Activated B cell treated with CpG ODN at 0.5 μM for 24 hours (primary cell): ENCODE measurements around the gene WWC1. TPM values are rescaled to one million over a fixed set of nuclear protein-coding genes. Genes with fewer than 3 reads are reported as not detected.

Experiments used
- ATAC-seq: fragments of 200-7000 bp; cut with Tn5 transposase; one replicate; pipeline ENCODE4 v1.10.0; 2021; ENCODE audit warnings: low read depth, mild to moderate bottlenecking, moderate library complexity
- CTCF ChIA-PET: fragments of 350-600 bp; sonication (Branson Sonifier 250); formaldehyde crosslinking; loops from one replicate; lab custom pipeline; 2021; ENCODE audit warnings: antibody characterized with exemption; lab: Charles Lee
- POLR2A ChIA-PET: fragments of 350-600 bp; sonication (Branson Sonifier 250); formaldehyde crosslinking; loops from one replicate; lab custom pipeline; 2021; ENCODE audit warnings: antibody characterized with exemption; lab: Charles Lee
- DNase-seq: peaks from one replicate; pipeline ENCODE4 v3.0.0; 2022
- H3K27ac Mint-ChIP-seq: one replicate; pipeline ENCODE4 v1.8.0; 2020; ENCODE audit warnings: mixed read lengths
- H3K27me3 Mint-ChIP-seq: one replicate; pipeline ENCODE4 v1.8.0; 2021; ENCODE audit warnings: mixed read lengths
- H3K36me3 Mint-ChIP-seq: one replicate; pipeline ENCODE4 v1.8.0; 2021; ENCODE audit warnings: low read depth, mixed read lengths
- H3K4me1 Mint-ChIP-seq: one replicate; pipeline ENCODE4 v1.8.0; 2021; ENCODE audit warnings: mixed read lengths
- H3K4me3 Mint-ChIP-seq: one replicate; pipeline ENCODE4 v1.8.0; 2020; ENCODE audit warnings: mild to moderate bottlenecking, mixed read lengths
- H3K9me3 Mint-ChIP-seq: one replicate; pipeline ENCODE4 v1.8.0; 2020; ENCODE audit warnings: mixed read lengths
- CTCF ChIP-seq: fragments of 200-600 bp; IDR thresholded peaks from one replicate; pipeline ENCODE4 v1.8.0; 2022; ENCODE audit warnings: antibody characterized with exemption, mild to moderate bottlenecking
- intact Hi-C: fragments of 100-400 bp; cut with micrococcal nuclease; formaldehyde crosslinking; loops from one replicate; pipeline ENCODE4 v1.15.1; 2024
- total RNA-seq: library from RNA; stranded (reverse); gene quantifications from 2 replicates; pipeline ENCODE4 v1.2.3, GENCODE V29; 2022

WWC1 gene
- total RNA-seq, 1 donor from 2014 or later = 2.0 TPM

- POLR2A ChIA-PET = no interaction called here
- H3K27ac Mint-ChIP-seq = no peak overlapping the region
- H3K9me3 Mint-ChIP-seq = no peaks in the 10 kb centered on the region
- TF ChIP-seq CTCF = peak; percentile 59
- CTCF ChIA-PET = interaction anchor here (1.1 to 2.1 kb wide), 4 partner anchors 13 to 1311 kb away, joined by 3 to 6 read pairs (median 5); no protein-coding TSS in a partner anchor
- H3K4me3 Mint-ChIP-seq = peak overlapping the region; percentile 45
- intact Hi-C loops = loop anchor here (1.0 to 2.0 kb wide), 3 partner anchors 22 to 410 kb away; partner anchors contain the start of genes RARS1 and WWC1
- H3K27me3 Mint-ChIP-seq = peaks cover 25% of the 10 kb centered on the region
- no peaks in the 10 kb centered on the region for H3K36me3 Mint-ChIP-seq
- peak; percentile 55 for DNase-seq
- peaks cover 9% of the 10 kb centered on the region for H3K4me1 Mint-ChIP-seq
- peak; percentile 70 for ATAC-seq
Observed at GRCh38 chr5:168268949-168269936, 22.2 kb upstream of the WWC1 start.

GRCh38 chr5:168269937-168270330 lies 21.5 kb upstream of the WWC1 start:
- Mint-ChIP-seq H3K4me3 (no peak overlapping the region), H3K27ac (no peak overlapping the region), H3K27me3 (peaks cover 25% of the 10 kb centered on the region), H3K4me1 (peaks cover 9% of the 10 kb centered on the region), H3K9me3 (no peaks in the 10 kb centered on the region), H3K36me3 (no peaks in the 10 kb centered on the region)
- DNase-seq = no peak
- ATAC-seq = no peak
- CTCF ChIA-PET = interaction anchor here (1.1 to 2.1 kb wide), 4 partner anchors 12 to 1311 kb away, joined by 3 to 6 read pairs (median 5); no protein-coding TSS in a partner anchor
- no peak for TF ChIP-seq CTCF
- intact Hi-C loops = loop anchor here (1.0 to 2.0 kb wide), 3 partner anchors 21 to 409 kb away; partner anchors contain the start of genes RARS1 and WWC1
- POLR2A ChIA-PET = no interaction called here

GRCh38 chr5:168270476-168270875 lies 21.0 kb upstream of the WWC1 start:
- DNase-seq (no peak), ATAC-seq (no peak)
- TF ChIP-seq CTCF = no peak
- peaks cover 9% of the 10 kb centered on the region for H3K4me1 Mint-ChIP-seq
- ChIA-PET CTCF (interaction anchor here (1.1 to 2.1 kb wide), 3 partner anchors 12 to 1310 kb away, joined by 3 to 6 read pairs (median 6); no protein-coding TSS in a partner anchor), POLR2A (no interaction called here)
- intact Hi-C loops = no loop called here
- no peaks in the 10 kb centered on the region for H3K9me3 Mint-ChIP-seq
- H3K27ac Mint-ChIP-seq = no peak overlapping the region
- H3K4me3 Mint-ChIP-seq = no peak overlapping the region
- H3K27me3 Mint-ChIP-seq = peaks cover 25% of the 10 kb centered on the region
- H3K36me3 Mint-ChIP-seq = no peaks in the 10 kb centered on the region

GRCh38 chr5:168273056-168273980 lies 18.1 kb upstream of the WWC1 start:
- ChIA-PET POLR2A (no interaction called here), CTCF (no interaction called here)
- intact Hi-C loops = no loop called here
- Mint-ChIP-seq H3K9me3 (no peaks in the 10 kb centered on the region), H3K36me3 (no peaks in the 10 kb centered on the region), H3K4me1 (peaks cover 9% of the 10 kb centered on the region), H3K4me3 (no peak overlapping the region), H3K27ac (no peak overlapping the region), H3K27me3 (peaks cover 21% of the 10 kb centered on the region)
- DNase-seq (no peak), ATAC-seq (no peak)
- no peak for TF ChIP-seq CTCF
